GM13976 (cell line): ENCODE measurements around the gene PARD3.
"Not testable (repeated sequence)": the region's sequence is repeated elsewhere in the genome, so short reads cannot be mapped to it uniquely, and the experiment has no call there.

Experiments
- DNase-seq: peaks from one replicate; pipeline ENCODE4 v3.0.0; 2012; ENCODE audit warnings: low spot score
- in situ Hi-C: fragments of 300-500 bp; cut with MboI; formaldehyde crosslinking; loops from one replicate; pipeline ENCODE4 v1.12.0; 2022; ENCODE audit warnings: low sequenced_read_pairs, mixed read lengths, inconsistent platforms; ENCODE audit not compliant: unreplicated experiment
- TF ChIP-seq, protein P1 (sequence below): IDR thresholded peaks from 2 replicates; pipeline ENCODE4 v1.5.1; 2012; ENCODE audit warnings: borderline replicate concordance, mild to moderate bottlenecking; ENCODE audit not compliant: insufficient read depth; ENCODE audit errors: extremely low read depth, missing control alignments, control extremely low read depth

Gene PARD3

DNA sequence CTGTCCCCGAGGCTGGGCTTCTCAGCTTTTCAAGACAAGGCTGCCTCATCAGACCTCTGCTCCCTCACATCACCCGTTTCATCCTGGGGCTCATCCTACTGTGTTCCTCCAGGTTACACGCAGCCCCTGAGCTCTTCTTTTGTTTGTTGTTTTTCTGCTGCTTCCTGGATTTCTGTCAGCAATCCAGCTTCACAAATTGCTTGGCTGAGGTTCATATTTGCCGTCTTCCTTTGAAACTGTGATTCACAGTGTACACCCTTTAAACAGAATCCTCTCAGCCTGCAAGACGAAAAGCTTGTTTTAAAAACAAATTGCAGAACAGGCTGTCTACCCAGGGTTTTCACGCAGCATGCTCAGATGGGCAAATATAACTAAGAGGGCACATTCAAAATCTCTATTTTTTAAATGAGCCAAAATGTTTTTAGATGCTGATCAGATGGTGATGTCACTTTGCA, 39.1 kb upstream of the PARD3 start:
- TF ChIP-seq, protein P1, sequence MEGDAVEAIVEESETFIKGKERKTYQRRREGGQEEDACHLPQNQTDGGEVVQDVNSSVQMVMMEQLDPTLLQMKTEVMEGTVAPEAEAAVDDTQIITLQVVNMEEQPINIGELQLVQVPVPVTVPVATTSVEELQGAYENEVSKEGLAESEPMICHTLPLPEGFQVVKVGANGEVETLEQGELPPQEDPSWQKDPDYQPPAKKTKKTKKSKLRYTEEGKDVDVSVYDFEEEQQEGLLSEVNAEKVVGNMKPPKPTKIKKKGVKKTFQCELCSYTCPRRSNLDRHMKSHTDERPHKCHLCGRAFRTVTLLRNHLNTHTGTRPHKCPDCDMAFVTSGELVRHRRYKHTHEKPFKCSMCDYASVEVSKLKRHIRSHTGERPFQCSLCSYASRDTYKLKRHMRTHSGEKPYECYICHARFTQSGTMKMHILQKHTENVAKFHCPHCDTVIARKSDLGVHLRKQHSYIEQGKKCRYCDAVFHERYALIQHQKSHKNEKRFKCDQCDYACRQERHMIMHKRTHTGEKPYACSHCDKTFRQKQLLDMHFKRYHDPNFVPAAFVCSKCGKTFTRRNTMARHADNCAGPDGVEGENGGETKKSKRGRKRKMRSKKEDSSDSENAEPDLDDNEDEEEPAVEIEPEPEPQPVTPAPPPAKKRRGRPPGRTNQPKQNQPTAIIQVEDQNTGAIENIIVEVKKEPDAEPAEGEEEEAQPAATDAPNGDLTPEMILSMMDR = no peak
- in situ Hi-C loops = no loop called here
- DNase-seq = no peak

DNA sequence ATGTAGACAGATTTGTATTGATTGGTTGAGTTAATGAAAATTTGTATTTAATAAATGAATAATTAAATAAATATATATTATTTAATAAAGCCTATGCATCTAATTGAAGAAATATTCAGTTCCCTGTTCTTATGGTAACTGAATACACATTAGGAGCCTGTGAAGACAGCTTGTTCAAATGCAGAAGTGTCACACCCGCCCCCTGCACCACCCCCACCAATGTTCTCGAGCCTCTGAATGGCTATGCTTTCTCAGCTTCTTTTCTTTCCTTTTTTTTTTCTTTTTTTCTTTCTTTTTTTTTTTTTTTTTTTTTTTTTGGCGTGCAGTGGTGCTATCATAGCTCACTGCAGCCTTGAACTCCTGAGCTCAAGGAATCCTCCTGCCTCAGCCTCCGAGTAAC, 38.3 kb upstream of the PARD3 start:
- TF ChIP-seq, protein P1 = no peak
- in situ Hi-C loops = no loop called here
- DNase-seq = no peak

DNA sequence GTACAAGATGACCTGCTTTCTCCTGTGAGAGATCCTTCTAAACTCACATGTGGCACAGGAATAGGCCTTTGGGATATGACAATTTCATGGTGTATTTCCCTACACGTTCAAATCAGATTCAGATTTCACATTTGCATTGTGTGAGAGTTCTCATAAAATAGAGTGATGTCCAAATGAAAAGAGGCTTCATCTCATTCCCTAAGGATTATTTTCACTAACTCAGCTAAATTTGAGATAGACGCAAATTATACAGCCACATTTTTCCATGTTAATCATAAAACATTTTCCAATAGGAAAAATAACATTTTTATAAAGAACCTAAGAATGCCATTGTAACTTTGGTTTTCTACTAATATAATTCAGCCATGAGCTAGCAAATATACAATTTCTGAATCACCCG, 35.5 kb upstream of the PARD3 start:
- in situ Hi-C loops = no loop called here
- no peak for DNase-seq
- TF ChIP-seq, protein P1 = no peak

DNA sequence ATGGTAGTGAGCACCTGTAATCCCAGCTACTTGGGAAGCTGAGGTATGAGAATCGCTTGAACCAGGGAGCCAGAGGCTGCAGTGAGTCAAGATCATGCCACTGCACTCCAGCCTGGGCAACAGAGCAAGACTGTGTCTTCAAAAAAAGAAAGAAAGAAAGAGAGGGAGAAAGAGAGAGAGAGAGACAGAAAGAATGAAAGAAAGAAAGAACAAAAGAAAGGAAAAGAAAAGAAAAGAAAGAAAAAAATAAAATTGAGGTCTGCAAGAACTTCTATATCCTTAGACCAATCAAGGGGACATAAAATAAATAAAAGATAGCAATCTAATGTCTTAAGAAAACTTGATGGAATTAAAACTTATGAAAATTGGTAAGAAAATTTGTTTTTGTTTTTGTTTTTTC, 34.9 kb upstream of the PARD3 start:
- TF ChIP-seq, protein P1 = no peak
- DNase-seq = no peak
- in situ Hi-C loops = no loop called here

DNA sequence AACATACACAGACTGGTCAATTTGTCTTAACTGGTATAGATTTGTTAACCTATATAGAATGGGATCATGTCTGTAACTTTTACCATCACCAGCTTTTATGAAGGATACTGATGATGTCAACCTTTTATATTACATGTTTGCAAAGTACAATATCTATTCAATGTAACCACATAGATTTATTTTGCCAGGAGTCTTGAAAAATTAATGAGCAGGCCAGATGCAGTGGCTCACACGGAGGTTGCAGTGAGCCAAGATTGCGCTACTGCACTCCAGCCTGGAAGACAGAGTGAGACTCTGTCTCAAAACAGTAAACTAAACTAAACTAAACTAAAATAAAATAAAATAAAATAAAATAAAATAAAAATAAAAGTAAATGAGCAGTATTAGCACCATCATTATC, 30.0 kb upstream of the PARD3 start:
- in situ Hi-C loops = no loop called here
- no peak for DNase-seq
- TF ChIP-seq, protein P1 = no peak

DNA sequence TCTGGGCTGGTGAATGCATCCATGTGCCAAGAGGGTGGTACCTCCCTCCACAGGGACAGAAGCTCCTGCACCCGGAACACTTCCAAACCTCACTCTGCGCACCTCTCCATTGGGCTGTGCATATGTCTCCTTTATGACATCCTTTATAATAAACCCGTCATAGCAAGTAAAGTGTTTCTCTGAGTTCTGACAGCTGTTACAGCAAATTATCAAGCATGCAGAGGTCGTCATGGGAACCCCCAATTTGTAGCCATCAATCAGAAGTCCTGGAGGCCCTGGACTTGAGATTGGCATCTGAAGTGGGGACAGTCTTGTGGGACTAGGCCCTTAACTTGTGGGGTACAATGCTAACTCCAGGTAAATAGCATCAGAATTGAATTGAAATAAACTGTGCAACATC, 29.4 kb upstream of the PARD3 start:
- no peak for DNase-seq
- TF ChIP-seq, protein P1 = no peak
- in situ Hi-C loops = no loop called here

DNA sequence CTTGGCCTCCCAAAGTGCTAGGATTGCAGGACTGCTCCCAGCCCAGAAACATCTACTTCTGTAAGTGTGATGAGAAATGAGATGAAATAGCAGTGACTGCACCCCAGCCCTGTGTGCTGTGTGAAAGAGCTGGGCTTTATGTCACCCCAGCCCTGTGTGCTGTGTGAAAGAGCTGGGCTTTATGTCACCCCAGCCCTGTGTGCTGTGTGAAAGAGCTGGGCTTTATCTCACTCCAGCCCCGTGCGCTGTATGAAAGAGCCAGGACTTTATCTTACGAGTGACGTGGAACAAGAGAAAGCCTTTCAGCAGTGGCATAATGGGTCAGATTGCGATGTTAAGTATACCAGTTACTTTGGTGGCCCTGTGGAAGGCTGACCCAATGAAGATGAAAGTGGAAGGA, 28.4 kb upstream of the PARD3 start:
- DNase-seq, in situ Hi-C loops: not testable (repeated sequence)
